GM18909 (cell line): ENCODE measurements around the gene KSR2.

Source experiments
- ATAC-seq: cut with Tn5 transposase; IDR thresholded peaks from one replicate; pipeline ENCODE4 v1.9.1; 2021; ENCODE audit warnings: mild to moderate bottlenecking; ENCODE audit not compliant: unreplicated experiment, poor library complexity

The KSR2 gene

GRCh38 chr12:117563706-117564105 lies 405.1 kb downstream of the KSR2 start:
- ATAC-seq, result no peak

DNA sequence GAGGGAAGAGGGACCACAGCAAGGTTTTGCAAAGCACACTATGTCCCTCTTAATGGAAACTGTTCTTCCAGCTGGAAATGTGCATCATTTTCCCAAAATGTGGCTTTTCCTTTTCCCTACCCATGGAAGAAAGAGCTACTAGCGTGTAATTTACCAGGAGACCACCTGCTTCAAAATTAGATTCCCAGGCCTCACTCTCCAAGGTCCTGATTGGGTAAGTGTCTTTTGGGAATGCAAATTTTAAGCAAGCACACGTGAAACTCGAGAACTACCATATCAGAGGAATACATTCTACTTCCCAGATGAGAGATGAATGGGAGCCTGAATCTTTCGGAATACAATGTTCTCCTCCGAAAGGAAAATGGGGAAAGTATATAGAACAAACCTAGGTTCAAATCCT lies 405.8 kb downstream of the KSR2 start:
- ATAC-seq, result no peak

GRCh38 chr12:117561990-117562389 lies 406.8 kb downstream of the KSR2 start:
- no peak for ATAC-seq

- no peak for ATAC-seq
Measured at GRCh38 chr12:117559978-117560377, 408.8 kb downstream of the KSR2 start.

DNA sequence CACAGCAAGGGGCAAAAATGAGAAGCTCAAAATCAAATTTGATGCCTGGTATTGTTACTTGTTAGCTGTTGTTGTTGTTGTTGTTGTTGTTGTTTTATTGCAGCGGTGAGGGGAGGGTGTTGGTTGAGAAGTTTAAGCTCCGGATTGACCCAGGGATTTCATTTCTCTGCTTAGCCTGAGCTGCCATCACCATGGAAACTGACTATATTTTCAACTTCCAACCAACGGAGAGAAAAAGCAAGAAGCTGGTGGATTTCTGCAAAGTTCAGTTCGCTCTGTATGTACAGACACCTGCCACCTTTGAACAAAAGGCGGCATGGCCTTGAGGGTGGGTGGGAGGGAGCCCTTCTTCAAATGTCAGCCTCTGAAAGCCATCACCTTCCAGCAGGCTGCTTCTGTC lies 412.9 kb downstream of the KSR2 start:
- no peak for ATAC-seq

- ATAC-seq, result no peak
Measured at GRCh38 chr12:117552971-117553370, 415.8 kb downstream of the KSR2 start.

- ATAC-seq, result no peak
Measured at GRCh38 chr12:117551665-117552064, 417.1 kb downstream of the KSR2 start.

GRCh38 chr12:117547209-117547608 lies 421.6 kb downstream of the KSR2 start:
- no peak for ATAC-seq

DNA sequence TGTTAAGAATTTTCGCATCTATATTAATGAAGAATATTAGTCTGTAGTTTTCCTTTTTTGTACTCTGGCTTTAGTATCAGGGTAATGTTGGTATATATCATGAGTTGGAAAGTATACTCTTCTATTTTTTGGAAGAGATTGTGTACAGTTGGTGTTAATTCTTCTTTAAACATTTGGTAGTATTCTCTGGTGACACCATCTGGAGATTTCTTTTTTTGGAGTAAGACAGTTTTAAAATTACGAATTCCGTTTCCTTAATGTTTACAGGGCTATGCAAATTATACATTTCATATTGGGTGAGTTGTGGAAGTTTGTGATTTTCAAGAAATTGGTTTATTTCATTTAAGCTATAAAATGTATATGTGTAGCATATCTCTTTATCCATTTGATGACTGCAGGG lies 423.6 kb downstream of the KSR2 start:
- no peak for ATAC-seq

- no peak for ATAC-seq
Measured at GRCh38 chr12:117540011-117540410, 428.8 kb downstream of the KSR2 start.

DNA sequence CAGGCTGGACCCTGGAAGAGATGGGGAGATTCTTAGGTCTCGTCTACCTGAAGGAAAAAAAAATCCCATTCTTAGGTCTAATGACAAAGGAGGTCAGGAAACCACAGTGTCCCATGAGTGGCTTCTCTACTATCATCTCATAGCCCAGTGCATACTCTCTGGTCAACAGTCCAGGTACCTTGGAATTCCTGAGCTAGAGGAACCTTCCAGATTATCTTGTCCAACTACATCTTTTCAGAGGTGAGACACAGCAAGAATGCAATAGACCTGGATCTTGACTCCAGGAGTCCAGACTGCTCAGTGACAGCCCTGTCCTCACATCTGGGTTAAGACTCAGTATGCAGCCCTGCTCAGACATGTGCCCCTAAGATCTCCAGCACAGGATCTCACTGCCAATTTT lies 429.9 kb downstream of the KSR2 start:
- no peak for ATAC-seq

GRCh38 chr12:117538032-117538690 lies 430.6 kb downstream of the KSR2 start:
- no peak for ATAC-seq

DNA sequence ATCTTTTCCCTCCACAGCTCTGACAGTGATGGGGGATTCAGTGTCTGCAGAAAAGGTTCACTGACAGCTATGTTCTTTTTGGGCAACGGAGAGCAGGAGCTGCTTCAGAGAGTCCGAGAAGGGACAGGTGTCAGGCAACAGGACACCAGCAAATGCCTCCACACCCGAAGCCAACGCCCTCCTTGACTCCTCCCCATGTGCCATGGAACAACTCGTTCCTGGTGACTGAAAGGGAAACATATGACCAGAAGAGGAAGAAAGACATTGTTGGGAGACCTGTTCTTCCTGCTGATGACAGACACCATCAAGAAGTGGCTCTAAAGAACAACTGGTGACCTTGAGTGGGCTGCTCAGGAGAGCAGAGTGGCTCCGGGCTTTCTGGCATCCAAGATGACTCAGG lies 435.1 kb downstream of the KSR2 start:
- no peak for ATAC-seq

GRCh38 chr12:117530796-117531195 lies 438.0 kb downstream of the KSR2 start:
- ATAC-seq, result no peak

DNA sequence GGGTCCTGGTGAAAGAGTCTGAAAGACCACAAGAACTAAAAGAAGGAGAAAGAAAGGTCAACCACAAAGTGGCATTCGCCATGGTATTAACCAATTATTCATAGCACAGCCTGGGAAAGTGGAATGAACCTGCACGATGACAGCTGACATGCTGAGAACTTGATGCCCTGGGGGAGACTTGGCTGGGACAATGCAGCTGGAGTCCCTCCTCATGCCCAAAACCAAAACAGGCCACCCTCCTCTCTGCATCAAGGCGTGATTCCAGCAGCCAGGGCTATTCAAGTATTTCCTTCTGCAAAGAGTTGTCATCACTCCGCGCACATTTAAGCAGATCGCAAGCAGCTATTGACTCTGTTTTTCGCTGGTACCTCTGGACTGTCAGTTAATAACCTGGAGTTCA lies 440.3 kb downstream of the KSR2 start:
- ATAC-seq, result no peak

GRCh38 chr12:117527479-117527855 lies 441.3 kb downstream of the KSR2 start:
- no peak for ATAC-seq

- ATAC-seq, result no peak
Measured at GRCh38 chr12:117526757-117527478, 441.9 kb downstream of the KSR2 start.

GRCh38 chr12:117525766-117526165 lies 443.0 kb downstream of the KSR2 start:
- ATAC-seq, result no peak

GRCh38 chr12:117524806-117525205 lies 444.0 kb downstream of the KSR2 start:
- no peak for ATAC-seq

GRCh38 chr12:117523971-117524370 lies 444.8 kb downstream of the KSR2 start:
- no peak for ATAC-seq

- ATAC-seq, result no peak
Measured at GRCh38 chr12:117522559-117522958, 446.2 kb downstream of the KSR2 start.

GRCh38 chr12:117521867-117522266 lies 446.9 kb downstream of the KSR2 start:
- no peak for ATAC-seq
